Measurements from ENCODE around the gene CEP68. TPM values are rescaled to one million over a fixed set of nuclear protein-coding genes. Genes with fewer than 3 reads are reported as not detected.
"Not testable (repeated sequence)": the region's sequence is repeated elsewhere in the genome, so short reads cannot be mapped to it uniquely, and the experiment has no call there.

The CEP68 gene
- total and polyA plus RNA-seq, 11 donors = 6.5 to 26.8 (median 16.4) TPM

- Histone ChIP-seq H3K9me3 (no peaks in the 10 kb centered on the region), H3K27me3 (no peaks in the 10 kb centered on the region), H3K4me1 (peaks cover 0 to 23% (median 8%) of the 10 kb centered on the region in 12 donors), H3K27ac (no peak overlapping the region), H3K36me3 (no peaks in the 10 kb centered on the region), H3K4me3 (no peak overlapping the region)
- WGBS, 4 donors = 81 to 86% (median 83%) methylated on average over 4 of the region's 4 CpGs
- DNase-seq (no peak), ATAC-seq (no peak)
- intact Hi-C loops (cut with DNase I) = loop anchor here in 2 of 10 donors (2.0 to 5.0 kb wide), 2 partner anchors 36 to 116 kb away; no protein-coding TSS in a partner anchor
- TF ChIP-seq CTCF (IDR thresholded peaks at IDR 0.05) (peak in 7 of 12 donors; percentile 11 to 34 (median 18)), POLR2A (IDR thresholded peaks at IDR 0.05) (no peak)
Observed at GRCh38 chr2:65033178-65033577, 23.0 kb upstream of the CEP68 start.

GRCh38 chr2:65033667-65034066 lies 22.5 kb upstream of the CEP68 start:
- ATAC-seq, DNase-seq, H3K27me3 ChIP-seq, H3K9me3 ChIP-seq, H3K4me3 ChIP-seq, H3K36me3 ChIP-seq, H3K27ac ChIP-seq: not testable (repeated sequence)
- peaks cover 0 to 22% (median 7%) of the 10 kb centered on the region in 12 donors for H3K4me1 ChIP-seq
- WGBS, 4 donors = 93 to 96% (median 95%) methylated on average over 4 of the region's 4 CpGs
- intact Hi-C loops (cut with DNase I) = loop anchor here in 2 of 10 donors (2.0 to 5.0 kb wide), 2 partner anchors 36 to 117 kb away; no protein-coding TSS in a partner anchor

GRCh38 chr2:65035351-65035943 lies 20.8 kb upstream of the CEP68 start:
- TF ChIP-seq CTCF (IDR thresholded peaks at IDR 0.05) = no peak
- no peak for TF ChIP-seq POLR2A (IDR thresholded peaks at IDR 0.05)
- intact Hi-C loops (cut with DNase I) = no loop called here
- Histone ChIP-seq H3K36me3 (no peaks in the 10 kb centered on the region), H3K9me3 (no peaks in the 10 kb centered on the region), H3K27ac (no peak overlapping the region), H3K4me3 (no peak overlapping the region), H3K4me1 (peaks cover 0 to 23% (median 8%) of the 10 kb centered on the region in 12 donors), H3K27me3 (no peaks in the 10 kb centered on the region)
- ATAC-seq (no peak), DNase-seq (no peak)
- 62 to 74% (median 70%) methylated on average over 6 of the region's 6 CpGs for WGBS, 4 donors

GRCh38 chr2:65037178-65037577 lies 19.0 kb upstream of the CEP68 start:
- no peaks in the 10 kb centered on the region for H3K27me3 ChIP-seq
- TF ChIP-seq POLR2A (IDR thresholded peaks at IDR 0.05) (no peak), CTCF (IDR thresholded peaks at IDR 0.05) (no peak)
- intact Hi-C loops (cut with DNase I) = no loop called here
- H3K9me3 ChIP-seq = no peaks in the 10 kb centered on the region
- WGBS, 4 donors = 87 to 94% (median 89%) methylated on average over 3 of the region's 3 CpGs
- H3K36me3 ChIP-seq = no peaks in the 10 kb centered on the region
- no peak overlapping the region for H3K27ac ChIP-seq
- H3K4me1 ChIP-seq = peaks cover 0 to 15% (median 4%) of the 10 kb centered on the region in 12 donors
- ATAC-seq = no peak
- no peak for DNase-seq
- H3K4me3 ChIP-seq = no peak overlapping the region

All from heart left ventricle (tissue), 16 donors.